Upper lobe of right lung (tissue), 1 donor: ENCODE data around the gene RIPOR3. TPM values are rescaled to one million over a fixed set of nuclear protein-coding genes. Genes with fewer than 3 reads are reported as not detected.
"Not testable (repeated sequence)": the region's sequence is repeated elsewhere in the genome, so short reads cannot be mapped to it uniquely, and the experiment has no call there.

Experiments used
- ATAC-seq: fragments of 200-7000 bp; cut with Tn5 transposase; one replicate; pipeline ENCODE4 v1.9.1; 2020; ENCODE audit warnings: mild to moderate bottlenecking, moderate library complexity
- DNase-seq: peaks from one replicate; pipeline ENCODE4 v3.0.0-alpha.2; 2020
- H3K27ac ChIP-seq: fragments of 200-600 bp; one replicate; pipeline ENCODE4 v1.8.0; 2022
- H3K27me3 ChIP-seq: fragments of 200-600 bp; one replicate; pipeline ENCODE4 v1.8.0; 2022; ENCODE audit warnings: mild to moderate bottlenecking
- H3K36me3 ChIP-seq: fragments of 200-600 bp; one replicate; pipeline ENCODE4 v1.8.0; 2022
- H3K4me1 ChIP-seq: fragments of 200-600 bp; one replicate; pipeline ENCODE4 v1.8.0; 2022
- H3K4me3 ChIP-seq: fragments of 200-600 bp; one replicate; pipeline ENCODE4 v1.8.0; 2022; ENCODE audit warnings: mild to moderate bottlenecking
- H3K9me3 ChIP-seq: fragments of 200-600 bp; one replicate; pipeline ENCODE4 v1.8.0; 2022
- intact Hi-C: fragments of 100-400 bp; cut with DNase I; formaldehyde crosslinking; loops from one replicate; pipeline ENCODE4 v1.11.0; 2022
- total RNA-seq: library from RNA; stranded (reverse); fragmentation: NEBNext Ultra II Directional; extraction: Animal tissue kit (Norgen Biotek cat#: 25700); gene quantifications from one replicate; pipeline ENCODE4 v1.2.1, GENCODE V29; 2021
- TF ChIP-seq, protein P1 (sequence below): fragments of 200-600 bp; IDR thresholded peaks from one replicate; pipeline ENCODE4 v1.8.0; 2022; ENCODE audit warnings: antibody characterized with exemption
- donor health status: DM: no; HTN: yes; CAD: no; lungs with severe emphysema.

RIPOR3 gene
- total RNA-seq, 1 donor from 2014 or later: 6.8 TPM

DNA sequence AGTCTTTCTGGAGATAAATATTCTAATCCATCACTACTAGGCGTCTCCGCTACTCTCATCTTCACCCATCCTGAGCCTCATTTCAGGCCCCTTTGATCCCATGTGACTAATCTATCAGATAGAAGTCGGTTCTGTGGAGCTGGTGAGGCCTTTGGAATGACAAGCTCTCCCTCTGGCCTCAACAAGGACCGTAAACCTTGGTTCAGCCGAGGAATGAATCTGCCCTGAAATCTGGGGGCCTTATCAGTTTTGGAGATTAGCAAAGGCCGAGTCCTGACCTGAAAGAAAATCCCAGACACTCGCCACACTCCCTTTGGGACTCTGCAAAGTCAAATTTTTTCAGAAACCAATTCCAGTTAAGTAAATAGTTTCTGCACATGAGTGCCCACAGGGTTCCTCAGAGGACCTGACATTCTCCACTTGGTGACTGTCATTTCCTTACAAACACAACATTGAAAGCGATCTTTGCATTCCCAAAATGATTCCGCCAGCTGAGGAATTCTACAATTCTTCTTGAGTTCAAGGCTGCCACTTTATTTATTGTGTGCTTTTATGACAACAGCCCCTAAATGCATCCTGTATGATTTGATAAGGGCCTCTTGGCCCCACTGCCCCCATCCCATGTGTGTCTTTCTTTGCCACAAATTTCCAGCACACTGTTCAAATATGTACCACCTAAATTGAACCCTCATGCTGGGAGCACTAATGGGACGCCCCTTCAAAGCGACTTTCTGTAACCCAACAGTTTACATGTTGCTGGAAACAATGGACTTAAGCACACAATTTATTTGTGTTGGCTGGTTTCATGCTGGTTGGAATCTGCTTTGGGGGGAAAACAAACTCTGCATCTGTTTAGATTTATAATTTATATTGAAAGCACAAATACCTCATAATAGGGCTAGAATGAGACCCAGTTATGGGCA is 10.0 kb upstream of the RIPOR3 start:
- TF ChIP-seq, protein P1, sequence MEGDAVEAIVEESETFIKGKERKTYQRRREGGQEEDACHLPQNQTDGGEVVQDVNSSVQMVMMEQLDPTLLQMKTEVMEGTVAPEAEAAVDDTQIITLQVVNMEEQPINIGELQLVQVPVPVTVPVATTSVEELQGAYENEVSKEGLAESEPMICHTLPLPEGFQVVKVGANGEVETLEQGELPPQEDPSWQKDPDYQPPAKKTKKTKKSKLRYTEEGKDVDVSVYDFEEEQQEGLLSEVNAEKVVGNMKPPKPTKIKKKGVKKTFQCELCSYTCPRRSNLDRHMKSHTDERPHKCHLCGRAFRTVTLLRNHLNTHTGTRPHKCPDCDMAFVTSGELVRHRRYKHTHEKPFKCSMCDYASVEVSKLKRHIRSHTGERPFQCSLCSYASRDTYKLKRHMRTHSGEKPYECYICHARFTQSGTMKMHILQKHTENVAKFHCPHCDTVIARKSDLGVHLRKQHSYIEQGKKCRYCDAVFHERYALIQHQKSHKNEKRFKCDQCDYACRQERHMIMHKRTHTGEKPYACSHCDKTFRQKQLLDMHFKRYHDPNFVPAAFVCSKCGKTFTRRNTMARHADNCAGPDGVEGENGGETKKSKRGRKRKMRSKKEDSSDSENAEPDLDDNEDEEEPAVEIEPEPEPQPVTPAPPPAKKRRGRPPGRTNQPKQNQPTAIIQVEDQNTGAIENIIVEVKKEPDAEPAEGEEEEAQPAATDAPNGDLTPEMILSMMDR: no peak
- Histone ChIP-seq H3K4me3 (no peak overlapping the region), H3K27ac (no peak overlapping the region), H3K27me3 (no peaks in the 10 kb centered on the region), H3K36me3 (no peaks in the 10 kb centered on the region), H3K4me1 (no peaks in the 10 kb centered on the region), H3K9me3 (no peaks in the 10 kb centered on the region)
- intact Hi-C loops: no loop called here
- DNase-seq: no peak
- ATAC-seq: no peak

DNA sequence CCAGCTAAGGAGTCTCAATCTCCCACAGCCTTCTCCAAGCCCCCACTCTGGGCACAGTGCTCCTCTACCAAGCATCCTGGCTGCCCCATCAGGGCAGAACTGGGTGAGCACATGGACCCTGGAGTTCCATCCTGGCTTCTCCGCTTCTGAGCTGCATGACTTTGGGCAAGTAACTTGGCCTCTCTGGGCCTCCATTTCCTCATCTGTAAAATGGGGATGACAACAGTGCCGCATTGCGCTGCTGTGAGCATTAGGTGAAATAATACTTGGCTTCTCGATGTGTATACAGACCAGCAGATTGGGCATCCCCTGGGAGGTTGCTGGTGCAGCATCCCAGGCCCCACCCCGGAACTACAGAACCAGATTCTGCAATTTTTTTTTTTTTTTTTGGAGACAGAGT is 8.3 kb upstream of the RIPOR3 start:
- H3K36me3 ChIP-seq: no peaks in the 10 kb centered on the region
- no peaks in the 10 kb centered on the region for H3K27me3 ChIP-seq
- no peaks in the 10 kb centered on the region for H3K9me3 ChIP-seq
- H3K4me3 ChIP-seq: no peak overlapping the region
- H3K4me1 ChIP-seq: peaks cover 3% of the 10 kb centered on the region
- no peak for DNase-seq
- TF ChIP-seq, protein P1: no peak
- ATAC-seq: no peak
- H3K27ac ChIP-seq: no peak overlapping the region
- intact Hi-C loops: loop anchor here (10.0 kb wide), 1 partner anchor 65 kb away; no protein-coding TSS in a partner anchor

DNA sequence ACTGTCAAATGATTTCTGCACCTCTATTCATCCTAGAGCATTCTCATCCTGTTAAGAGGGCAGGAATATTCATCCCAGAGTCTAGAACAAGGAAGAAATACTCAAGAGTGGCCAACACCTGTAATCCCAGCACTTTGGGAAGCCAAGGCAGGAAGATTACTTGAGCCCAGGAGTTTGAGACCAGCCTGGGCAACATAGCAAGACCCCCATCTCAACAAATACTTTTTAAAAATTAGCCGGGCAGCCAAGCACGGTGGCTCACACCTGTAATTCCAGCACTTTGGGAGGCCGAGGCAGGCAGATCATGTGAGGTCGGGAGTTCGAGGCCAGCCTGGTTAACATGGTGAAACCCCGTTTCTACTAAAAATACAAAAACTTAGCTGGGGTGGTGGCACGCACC is 6.9 kb upstream of the RIPOR3 start:
- intact Hi-C loops: loop anchor here (10.0 kb wide), 1 partner anchor 63 kb away; no protein-coding TSS in a partner anchor
- ATAC-seq: not testable (repeated sequence)

DNA sequence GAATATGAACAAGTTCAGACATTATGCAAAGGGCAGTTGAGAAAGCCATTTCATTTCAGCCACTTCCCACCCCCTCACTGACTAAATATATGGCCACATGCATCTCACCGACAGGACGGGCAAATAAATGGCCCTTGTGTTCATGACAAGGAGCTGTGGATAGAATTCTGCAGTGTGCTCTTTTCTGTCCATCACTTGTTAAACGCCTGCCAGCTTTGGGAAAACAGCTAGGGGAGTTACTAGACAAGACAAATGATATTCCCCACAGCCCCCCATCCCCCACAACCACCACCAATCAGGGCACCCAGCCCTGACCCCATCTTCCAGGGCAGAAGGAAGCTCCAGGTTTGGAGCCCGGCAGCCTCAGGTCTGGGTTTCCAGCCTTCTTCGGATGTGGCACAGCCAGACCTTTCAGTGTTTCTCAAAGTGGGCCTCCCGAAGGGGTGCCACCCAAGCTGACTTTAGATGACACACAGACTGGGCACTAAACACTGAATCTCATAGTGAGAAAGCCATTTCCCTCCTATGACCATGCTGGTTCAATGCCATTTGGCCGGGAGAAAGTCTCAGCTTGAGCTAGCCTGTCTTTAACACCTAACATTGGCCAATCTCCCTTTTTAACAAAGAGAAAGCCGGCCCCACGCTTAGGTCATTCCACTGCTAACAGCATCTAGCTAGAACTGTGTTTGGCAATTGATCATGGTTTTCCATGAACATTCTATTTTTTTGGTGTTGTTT is 4.0 kb upstream of the RIPOR3 start:
- H3K4me1 ChIP-seq: peaks cover 4% of the 10 kb centered on the region
- ATAC-seq: no peak
- peaks cover 10% of the 10 kb centered on the region for H3K27me3 ChIP-seq
- TF ChIP-seq, protein P1: no peak
- DNase-seq: no peak
- H3K27ac ChIP-seq: no peak overlapping the region
- no peaks in the 10 kb centered on the region for H3K36me3 ChIP-seq
- no peak overlapping the region for H3K4me3 ChIP-seq
- no peaks in the 10 kb centered on the region for H3K9me3 ChIP-seq
- intact Hi-C loops: loop anchor here (10.0 kb wide), 1 partner anchor 61 kb away; no protein-coding TSS in a partner anchor

More for the DNA sequence above, 6.9 kb upstream of the RIPOR3 start:
- H3K27me3 ChIP-seq, H3K4me3 ChIP-seq, H3K27ac ChIP-seq, H3K9me3 ChIP-seq, DNase-seq, H3K4me1 ChIP-seq, H3K36me3 ChIP-seq: not testable (repeated sequence)

DNA sequence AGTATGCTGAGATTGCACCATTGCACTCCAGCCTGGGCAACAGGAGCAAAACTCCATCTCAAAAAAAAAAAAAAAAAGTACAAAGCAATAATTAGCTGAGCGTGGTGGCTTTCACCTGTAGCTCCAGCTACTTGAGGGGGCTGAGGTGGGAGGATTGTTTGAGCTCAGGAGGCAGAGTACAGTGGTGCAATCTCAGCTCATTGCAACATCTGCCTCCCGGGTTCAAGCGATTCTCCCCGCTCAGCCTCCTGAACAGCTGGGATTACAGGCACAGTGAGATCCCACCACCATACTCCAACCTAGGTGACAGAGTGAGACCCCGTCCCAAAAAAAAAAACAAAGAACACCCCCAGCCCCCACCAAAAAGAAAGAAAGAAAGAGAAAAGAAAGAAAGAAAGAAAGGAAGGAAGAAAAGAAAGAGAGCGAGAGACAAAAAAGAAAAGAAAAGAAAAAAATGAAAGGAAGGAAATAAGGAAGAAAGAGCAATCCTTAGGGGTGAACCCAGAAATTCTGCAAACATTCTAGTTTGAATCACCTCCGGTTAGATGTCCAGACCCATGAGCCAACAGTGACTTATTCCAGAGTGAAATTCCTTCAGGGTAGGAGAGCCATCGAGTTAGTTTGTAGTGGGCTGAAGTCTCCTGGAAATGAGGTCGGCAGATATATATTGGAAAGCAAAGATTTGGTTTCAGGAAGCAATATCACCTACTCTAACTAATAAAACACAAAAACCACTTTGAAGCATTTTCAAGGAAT is 3.2 kb upstream of the RIPOR3 start:
- Histone ChIP-seq H3K27me3 (peaks cover 13% of the 10 kb centered on the region), H3K4me3 (no peak overlapping the region), H3K9me3 (no peaks in the 10 kb centered on the region), H3K4me1 (peaks cover 7% of the 10 kb centered on the region), H3K36me3 (no peaks in the 10 kb centered on the region), H3K27ac (no peak overlapping the region)
- DNase-seq (no peak), ATAC-seq (no peak)
- TF ChIP-seq, protein P1: no peak
- intact Hi-C loops: loop anchor here (10.0 kb wide), 1 partner anchor 60 kb away; no protein-coding TSS in a partner anchor
